ENCODE data around the gene SSMEM1.
"Not testable (repeated sequence)": the region's sequence is repeated elsewhere in the genome, so short reads cannot be mapped to it uniquely, and the experiment has no call there.

DNA sequence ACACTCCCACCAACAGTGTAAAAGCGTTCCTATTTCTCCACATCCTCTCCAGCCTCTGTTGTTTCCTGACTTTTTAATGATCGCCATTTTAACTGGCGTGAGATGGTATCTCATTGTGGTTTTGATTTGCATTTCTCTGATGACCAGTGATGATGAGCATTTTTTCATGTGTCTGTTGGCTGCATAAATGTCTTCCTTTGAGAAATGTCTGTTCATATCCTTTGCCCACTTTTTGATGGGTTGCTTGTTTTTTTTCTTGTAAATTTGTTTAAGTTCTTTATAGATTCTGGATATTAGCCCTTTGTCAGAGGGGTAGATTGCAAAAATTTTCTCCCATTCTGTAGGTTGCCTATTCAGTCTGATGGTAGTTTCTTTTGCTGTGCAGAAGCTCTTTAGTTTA lies 42.0 kb downstream of the SSMEM1 start:
- not testable (repeated sequence) for TF ChIP-seq CTCF (conservative IDR thresholded peaks at IDR 0.05; ENCODE audit: low read length); EZH2phosphoT487 (IDR thresholded peaks at IDR 0.05; ENCODE audit: borderline replicate concordance)
